Breast epithelium (tissue), 4 donors: ENCODE measurements around the gene FRMD6. TPM values are rescaled to one million over a fixed set of nuclear protein-coding genes. Genes with fewer than 3 reads are reported as not detected.

ENCODE experiments used
- DNase-seq, 2 donors: peaks; one replicate each; pipeline ENCODE4 v3.0.0-alpha.2; 2019; ENCODE audit warnings: low spot score in 2 of 2
- H3K27ac ChIP-seq, 2 donors: fragments of 200-600 bp; sonication (generic) in 1 of 2; one replicate each; pipeline ENCODE4 v1.5.1; 2016 to 2019; ENCODE audit warnings: mild to moderate bottlenecking in 1 of 2
- H3K27me3 ChIP-seq, 2 donors: fragments of 200-600 bp; sonication (generic) in 1 of 2; one replicate each; pipeline versions ENCODE4 v1.5.1 to v1.6.0; 2017 to 2019; ENCODE audit warnings: control low read depth in 1 of 2, mild to moderate bottlenecking in 1 of 2
- H3K36me3 ChIP-seq: fragments of 200-600 bp; one replicate; pipeline ENCODE4 v1.5.1; 2019
- H3K4me1 ChIP-seq, 2 donors: fragments of 200-600 bp; sonication (generic); one replicate each; pipeline ENCODE4 v1.5.1; 2016 to 2019; ENCODE audit warnings: control low read depth in 1 of 2
- H3K4me3 ChIP-seq, 3 donors: fragments of 200-600 bp; sonication (generic); 1 replicate in 2 of 3; 2 replicates in 1 of 3; pipeline ENCODE4 v1.5.1; 2016 to 2019; ENCODE audit warnings: mild to moderate bottlenecking in 3 of 3, moderate library complexity in 2 of 3
- H3K9me3 ChIP-seq, 2 donors: fragments of 200-600 bp; sonication (generic) in 1 of 2; one replicate each; pipeline ENCODE4 v1.5.1; 2016 to 2019; ENCODE audit warnings: control low read depth in 1 of 2
- POLR2A ChIP-seq: fragments of 450-650 bp; IDR thresholded peaks from one replicate; pipeline ENCODE4 v1.6.1; 2016; ENCODE audit warnings: antibody characterized with exemption, mild to moderate bottlenecking, moderate library complexity
- POLR2AphosphoS5 ChIP-seq, 3 donors: sonication (generic); formaldehyde crosslinking; IDR thresholded peaks; one replicate each; pipeline ENCODE4 v1.6.1; 2017; ENCODE audit warnings: antibody characterized with exemption in 3 of 3
- intact Hi-C: fragments of 100-400 bp; cut with DNase I; formaldehyde crosslinking; loops from one replicate; pipeline ENCODE4 v1.15.1; 2023; ENCODE audit warnings: low total_unique reads
- total RNA-seq, 3 donors: library from RNA; depleted of rRNA; stranded (reverse); fragments of >200 nt; gene quantifications; one replicate each; pipeline ENCODE4 v1.1.0, GENCODE V29; 2016
- TF ChIP-seq, protein P1 (sequence below), 3 donors: fragments of 450-650 bp; IDR thresholded peaks; one replicate each; pipeline ENCODE4 v1.5.1; 2016 to 2017; ENCODE audit warnings: antibody characterized with exemption in 3 of 3, mild to moderate bottlenecking in 3 of 3, moderate library complexity in 3 of 3

FRMD6 gene
- total RNA-seq, 3 donors from 2014 or later: 14.6 to 111 (median 80.3) TPM

DNA sequence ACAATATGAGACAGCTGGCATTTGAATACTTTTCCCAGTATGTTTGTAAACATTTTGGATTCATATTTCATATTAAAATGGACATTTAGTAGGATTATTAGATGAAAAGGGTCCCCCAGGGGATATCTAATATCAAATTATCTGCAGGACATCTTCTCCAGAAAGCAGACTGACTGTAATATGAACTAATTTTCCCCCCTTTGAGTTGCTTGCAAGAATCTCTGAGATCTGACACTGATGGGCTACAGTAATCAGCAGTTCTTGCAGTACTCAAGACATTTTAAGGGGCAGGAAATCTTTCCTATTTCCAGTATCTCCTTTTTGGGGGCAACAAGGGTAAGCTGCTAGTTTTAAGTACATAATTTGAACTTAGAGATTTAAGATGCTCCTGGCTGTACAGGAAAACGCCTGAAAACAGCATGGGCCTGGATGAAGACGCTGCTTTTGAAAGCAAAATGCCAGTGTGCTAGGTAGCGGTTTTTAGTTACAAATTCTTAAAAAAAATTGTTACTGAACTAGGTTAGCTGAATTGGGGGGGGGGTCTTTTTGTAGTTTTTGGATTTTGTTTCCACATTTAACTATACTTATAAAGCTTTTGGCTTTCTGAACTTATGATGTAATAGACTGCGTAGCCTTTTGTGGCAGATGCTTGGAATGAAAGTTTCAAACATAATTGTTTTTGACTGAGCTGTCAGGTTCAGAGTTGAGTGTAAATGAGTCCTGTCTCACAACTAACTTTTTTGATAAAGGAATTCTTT, 2.2 kb downstream of the FRMD6 start:
- Histone ChIP-seq H3K36me3 (no peaks in the 10 kb centered on the region), H3K9me3 (no peaks in the 10 kb centered on the region), H3K4me1 (peaks cover 0 to 12% of the 10 kb centered on the region in 2 donors), H3K27me3 (no peaks in the 10 kb centered on the region), H3K4me3 (peak overlapping the region; percentile 96 to 98 (median 96)), H3K27ac (peak overlapping the region; percentile 99)
- intact Hi-C loops: no loop called here
- TF ChIP-seq POLR2A (no peak), POLR2AphosphoS5 (IDR thresholded peaks at IDR 0.05) (no peak)
- TF ChIP-seq, protein P1, sequence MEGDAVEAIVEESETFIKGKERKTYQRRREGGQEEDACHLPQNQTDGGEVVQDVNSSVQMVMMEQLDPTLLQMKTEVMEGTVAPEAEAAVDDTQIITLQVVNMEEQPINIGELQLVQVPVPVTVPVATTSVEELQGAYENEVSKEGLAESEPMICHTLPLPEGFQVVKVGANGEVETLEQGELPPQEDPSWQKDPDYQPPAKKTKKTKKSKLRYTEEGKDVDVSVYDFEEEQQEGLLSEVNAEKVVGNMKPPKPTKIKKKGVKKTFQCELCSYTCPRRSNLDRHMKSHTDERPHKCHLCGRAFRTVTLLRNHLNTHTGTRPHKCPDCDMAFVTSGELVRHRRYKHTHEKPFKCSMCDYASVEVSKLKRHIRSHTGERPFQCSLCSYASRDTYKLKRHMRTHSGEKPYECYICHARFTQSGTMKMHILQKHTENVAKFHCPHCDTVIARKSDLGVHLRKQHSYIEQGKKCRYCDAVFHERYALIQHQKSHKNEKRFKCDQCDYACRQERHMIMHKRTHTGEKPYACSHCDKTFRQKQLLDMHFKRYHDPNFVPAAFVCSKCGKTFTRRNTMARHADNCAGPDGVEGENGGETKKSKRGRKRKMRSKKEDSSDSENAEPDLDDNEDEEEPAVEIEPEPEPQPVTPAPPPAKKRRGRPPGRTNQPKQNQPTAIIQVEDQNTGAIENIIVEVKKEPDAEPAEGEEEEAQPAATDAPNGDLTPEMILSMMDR (IDR thresholded peaks at IDR 0.05): no peak
- no peak for DNase-seq

DNA sequence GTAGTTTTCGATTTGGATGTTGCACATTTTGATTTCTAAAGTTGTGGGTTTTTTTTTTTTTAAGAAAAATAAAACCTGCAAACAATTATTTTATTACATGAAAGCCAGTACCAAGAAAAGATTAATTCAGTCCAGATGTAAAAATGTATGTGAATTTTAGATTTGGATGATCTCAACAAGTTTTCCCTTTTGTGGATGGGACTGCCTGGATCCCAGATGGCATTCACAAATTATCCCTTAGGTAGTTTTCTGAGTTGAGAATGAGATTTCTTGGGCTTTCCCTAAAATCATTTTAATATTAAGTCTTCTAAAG, 2.8 kb downstream of the FRMD6 start:
- TF ChIP-seq, protein P1 (IDR thresholded peaks at IDR 0.05): no peak
- TF ChIP-seq POLR2A (no peak), POLR2AphosphoS5 (IDR thresholded peaks at IDR 0.05) (no peak)
- Histone ChIP-seq H3K27me3 (no peaks in the 10 kb centered on the region), H3K4me1 (peaks cover 0 to 9% of the 10 kb centered on the region in 2 donors), H3K4me3 (peak overlapping the region in 2 of 3 donors; percentile 96 to 98), H3K9me3 (no peaks in the 10 kb centered on the region), H3K27ac (peak overlapping the region in 1 of 2 donors; percentile 99), H3K36me3 (no peaks in the 10 kb centered on the region)
- no peak for DNase-seq
- intact Hi-C loops: no loop called here

DNA sequence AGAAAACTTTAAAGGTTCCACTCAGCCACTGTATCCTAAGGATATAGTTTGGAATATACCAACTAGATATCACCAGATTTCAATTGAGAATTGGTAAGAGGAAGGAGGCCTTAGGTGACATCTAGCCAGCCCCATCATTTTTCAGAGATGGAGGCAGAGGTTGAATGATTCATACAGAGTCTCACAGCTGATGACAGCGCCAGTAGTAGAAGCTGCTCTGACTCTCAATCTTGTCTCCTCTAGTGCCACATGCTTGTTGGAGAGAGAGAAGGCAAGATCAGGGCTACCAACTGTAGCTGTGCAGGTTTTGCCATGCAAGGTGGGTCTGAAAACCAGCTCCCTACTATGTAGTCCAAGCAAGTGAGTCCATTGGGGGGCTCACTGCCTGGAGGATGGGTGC, 6.1 kb downstream of the FRMD6 start:
- H3K27me3 ChIP-seq: no peaks in the 10 kb centered on the region
- H3K4me1 ChIP-seq: peaks cover 0 to 8% of the 10 kb centered on the region in 2 donors
- H3K4me3 ChIP-seq: no peak overlapping the region
- TF ChIP-seq, protein P1 (IDR thresholded peaks at IDR 0.05): no peak
- TF ChIP-seq POLR2A (no peak), POLR2AphosphoS5 (IDR thresholded peaks at IDR 0.05) (no peak)
- intact Hi-C loops: no loop called here
- DNase-seq: no peak
- H3K27ac ChIP-seq: peak overlapping the region; percentile 57 to 65
- no peaks in the 10 kb centered on the region for H3K36me3 ChIP-seq
- H3K9me3 ChIP-seq: no peaks in the 10 kb centered on the region

DNA sequence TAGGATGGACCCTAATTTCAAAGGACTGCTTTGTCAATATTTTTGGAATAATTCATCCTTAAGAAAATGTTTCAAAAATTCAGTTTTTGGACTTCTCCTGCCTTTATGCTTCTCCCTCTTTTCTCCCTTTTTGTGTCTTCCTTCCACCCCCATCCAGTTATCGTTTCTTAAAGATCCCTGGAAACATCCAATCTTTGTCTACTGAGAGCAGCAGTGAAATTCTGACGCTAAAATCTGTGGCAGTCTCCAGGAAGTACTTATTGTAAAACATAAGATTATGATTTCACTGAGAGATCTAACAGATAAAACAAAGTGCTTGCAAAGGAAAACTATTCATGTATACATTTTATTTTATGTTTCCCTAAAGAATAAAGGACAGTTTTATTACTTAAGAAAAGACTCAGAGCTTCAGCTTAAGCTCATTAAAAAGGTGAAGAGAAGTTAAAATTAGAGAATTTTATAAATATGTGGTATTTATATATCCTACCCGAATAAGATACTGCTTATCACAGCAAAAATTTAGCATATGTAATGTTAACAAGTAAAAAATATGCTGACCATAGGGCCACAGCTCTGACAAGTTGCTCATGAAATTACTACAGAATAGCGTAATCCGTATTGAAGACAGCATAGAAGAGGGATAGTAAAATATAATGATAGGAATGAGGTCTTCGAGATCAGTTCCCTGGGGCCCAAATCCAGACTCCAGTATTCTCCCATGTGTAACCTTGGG, 6.9 kb downstream of the FRMD6 start:
- H3K27me3 ChIP-seq: no peaks in the 10 kb centered on the region
- intact Hi-C loops: no loop called here
- no peaks in the 10 kb centered on the region for H3K36me3 ChIP-seq
- no peak overlapping the region for H3K4me3 ChIP-seq
- H3K9me3 ChIP-seq: no peaks in the 10 kb centered on the region
- TF ChIP-seq, protein P1 (IDR thresholded peaks at IDR 0.05): no peak
- TF ChIP-seq POLR2A: no peak
- no peak for TF ChIP-seq POLR2AphosphoS5 (IDR thresholded peaks at IDR 0.05)
- H3K4me1 ChIP-seq: peaks cover 0 to 8% of the 10 kb centered on the region in 2 donors
- H3K27ac ChIP-seq: peak overlapping the region; percentile 9 to 57
- DNase-seq: no peak

DNA sequence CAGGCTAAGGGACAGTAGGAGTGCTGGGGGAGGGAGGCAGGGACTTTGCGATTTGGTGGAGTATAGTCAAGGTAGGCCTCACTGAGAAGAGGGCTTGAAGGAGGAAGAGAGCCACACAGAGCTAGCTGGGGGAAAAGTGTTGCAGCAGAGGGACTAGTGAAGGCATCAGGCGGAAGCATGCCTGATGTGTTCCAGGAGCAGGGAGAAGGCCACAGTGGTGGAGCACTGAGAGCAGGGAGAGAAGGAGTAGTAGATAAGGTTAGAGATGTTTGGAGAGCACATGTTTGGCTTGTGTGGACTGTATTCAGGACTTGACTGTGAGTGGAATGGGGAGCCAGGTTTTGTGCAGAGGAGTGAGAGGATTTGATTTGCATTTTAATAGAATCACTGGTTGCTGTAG, 9.0 kb downstream of the FRMD6 start:
- intact Hi-C loops: loop anchor here (5.0 kb wide), 1 partner anchor 573 kb away; no protein-coding TSS in a partner anchor

More for the DNA sequence above, 9.0 kb downstream of the FRMD6 start:
- H3K27me3 ChIP-seq: no peaks in the 10 kb centered on the region
- no peak overlapping the region for H3K4me3 ChIP-seq
- peak overlapping the region; percentile 4 for H3K27ac ChIP-seq
- H3K9me3 ChIP-seq: no peaks in the 10 kb centered on the region
- DNase-seq: no peak
- no peaks in the 10 kb centered on the region for H3K36me3 ChIP-seq
- H3K4me1 ChIP-seq: peaks cover 0 to 8% of the 10 kb centered on the region in 2 donors
- TF ChIP-seq, protein P1 (IDR thresholded peaks at IDR 0.05): no peak
- TF ChIP-seq POLR2A (no peak), POLR2AphosphoS5 (IDR thresholded peaks at IDR 0.05) (no peak)
